COLO668 (cell line): ENCODE data around the gene FNDC3B.

ENCODE experiments used
- DNase-seq: peaks from one replicate; lab custom pipeline; 2025; ENCODE audit not compliant: unreplicated experiment; lab: John Stamatoyannopoulos, UW

Gene FNDC3B

GRCh38 chr3:172132159-172132586 is 92.8 kb downstream of the FNDC3B start:
- DNase-seq: no peak

- no peak for DNase-seq
Observed at GRCh38 chr3:172132721-172133311, 93.4 kb downstream of the FNDC3B start.

- no peak for DNase-seq
Observed at GRCh38 chr3:172133838-172134237, 94.5 kb downstream of the FNDC3B start.

- no peak for DNase-seq
Observed at GRCh38 chr3:172134352-172134751, 95.0 kb downstream of the FNDC3B start.

GRCh38 chr3:172135185-172135584 is 95.8 kb downstream of the FNDC3B start:
- no peak for DNase-seq

GRCh38 chr3:172135820-172136219 is 96.4 kb downstream of the FNDC3B start:
- DNase-seq: no peak

GRCh38 chr3:172136330-172136729 is 97.0 kb downstream of the FNDC3B start:
- no peak for DNase-seq

GRCh38 chr3:172137287-172138192 is 98.2 kb downstream of the FNDC3B start:
- no peak for DNase-seq

- no peak for DNase-seq
Observed at GRCh38 chr3:172138193-172138537, 98.8 kb downstream of the FNDC3B start.

- peak; percentile 15 for DNase-seq
Observed at GRCh38 chr3:172138792-172139507, 99.6 kb downstream of the FNDC3B start.

- DNase-seq: no peak
Observed at GRCh38 chr3:172139528-172140276, 100.3 kb downstream of the FNDC3B start.

- DNase-seq: no peak
Observed at GRCh38 chr3:172140499-172141391, 101.4 kb downstream of the FNDC3B start.

GRCh38 chr3:172142051-172142863 is 102.9 kb downstream of the FNDC3B start:
- no peak for DNase-seq

- DNase-seq: no peak
Observed at GRCh38 chr3:172142864-172143451, 103.6 kb downstream of the FNDC3B start.

- DNase-seq: no peak
Observed at GRCh38 chr3:172143739-172144497, 104.5 kb downstream of the FNDC3B start.

GRCh38 chr3:172144601-172145000 is 105.2 kb downstream of the FNDC3B start:
- DNase-seq: no peak

GRCh38 chr3:172145031-172145686 is 105.8 kb downstream of the FNDC3B start:
- no peak for DNase-seq

- no peak for DNase-seq
Observed at GRCh38 chr3:172146349-172146748, 107.0 kb downstream of the FNDC3B start.
